C4-2B (cell line): ENCODE data around the gene STKLD1.

Experiments
- H3K27ac ChIP-seq: fragments of 450-650 bp; 2 replicates; pipeline ENCODE4 v1.5.1; 2017
- CTCF ChIP-seq: fragments of 450-650 bp; conservative IDR thresholded peaks from 2 replicates; pipeline ENCODE4 v1.5.1; 2017; ENCODE audit warnings: mild to moderate bottlenecking
- ZFX ChIP-seq: fragments of 450-650 bp; IDR thresholded peaks from 2 replicates; pipeline ENCODE4 v1.6.1; 2017

The STKLD1 gene

GRCh38 chr9:133429214-133429613 lies 53.0 kb downstream of the STKLD1 start:
- H3K27ac ChIP-seq: no peak overlapping the region
- TF ChIP-seq CTCF (no peak), ZFX (no peak)

- H3K27ac ChIP-seq: no peak overlapping the region
- no peak for TF ChIP-seq CTCF
- no peak for TF ChIP-seq ZFX
Measured at GRCh38 chr9:133429641-133430161, 53.5 kb downstream of the STKLD1 start.

GRCh38 chr9:133430244-133430643 lies 54.1 kb downstream of the STKLD1 start:
- no peak overlapping the region for H3K27ac ChIP-seq
- no peak for TF ChIP-seq CTCF
- TF ChIP-seq ZFX: no peak

- TF ChIP-seq ZFX (no peak), CTCF (no peak)
- no peak overlapping the region for H3K27ac ChIP-seq
Measured at GRCh38 chr9:133433351-133433843, 57.2 kb downstream of the STKLD1 start.

GRCh38 chr9:133436681-133437080 lies 60.5 kb downstream of the STKLD1 start:
- TF ChIP-seq CTCF (no peak), ZFX (no peak)
- H3K27ac ChIP-seq: no peak overlapping the region

GRCh38 chr9:133437753-133438531 lies 61.8 kb downstream of the STKLD1 start:
- TF ChIP-seq CTCF (no peak), ZFX (no peak)
- H3K27ac ChIP-seq: no peak overlapping the region

GRCh38 chr9:133439337-133439736 lies 63.2 kb downstream of the STKLD1 start:
- no peak for TF ChIP-seq ZFX
- TF ChIP-seq CTCF: no peak
- no peak overlapping the region for H3K27ac ChIP-seq
